Erythroblast (primary cell): ENCODE results near the gene FBXL19.

Experiments used
- GATA1 ChIP-seq: IDR thresholded peaks from 2 replicates; pipeline ENCODE4 v1.6.1; 2011; ENCODE audit warnings: low read depth, mild to moderate bottlenecking, control low read depth, low read length, moderate library complexity
- POLR2A ChIP-seq: IDR thresholded peaks from 2 replicates; pipeline ENCODE4 v1.6.1; 2011; ENCODE audit warnings: mild to moderate bottlenecking, low read length

GRCh38 chr16:30927789-30928378, 4.5 kb downstream of the FBXL19 start:
- TF ChIP-seq POLR2A = no peak
- TF ChIP-seq GATA1 = no peak
